GM19397 (cell line): ENCODE data around the gene KCND2.
"Not testable (repeated sequence)": the region's sequence is repeated elsewhere in the genome, so short reads cannot be mapped to it uniquely, and the experiment has no call there.

Source experiments
- ATAC-seq: cut with Tn5 transposase; IDR thresholded peaks from one replicate; pipeline ENCODE4 v1.9.1; 2021; ENCODE audit warnings: mild to moderate bottlenecking, moderate library complexity; ENCODE audit not compliant: unreplicated experiment

The KCND2 gene

DNA sequence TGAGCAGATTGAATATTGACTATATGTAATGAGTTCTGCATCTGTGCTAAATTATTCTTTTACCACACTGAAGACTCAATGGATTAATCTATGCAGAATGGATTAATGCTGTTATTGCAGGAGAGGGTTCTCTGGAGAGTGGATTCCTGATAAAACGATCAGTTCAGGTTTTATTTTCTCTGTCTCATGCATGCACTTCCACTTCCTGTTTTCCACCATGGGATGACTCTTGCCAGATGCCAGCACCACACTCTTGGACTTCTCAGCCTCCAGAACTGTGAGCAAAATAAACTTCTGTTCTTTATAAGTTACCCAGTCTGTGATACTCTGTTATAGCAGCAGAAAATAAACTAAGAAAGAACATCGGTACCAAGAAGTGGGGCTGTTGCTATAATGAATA, 207.5 kb downstream of the KCND2 start:
- no peak for ATAC-seq

DNA sequence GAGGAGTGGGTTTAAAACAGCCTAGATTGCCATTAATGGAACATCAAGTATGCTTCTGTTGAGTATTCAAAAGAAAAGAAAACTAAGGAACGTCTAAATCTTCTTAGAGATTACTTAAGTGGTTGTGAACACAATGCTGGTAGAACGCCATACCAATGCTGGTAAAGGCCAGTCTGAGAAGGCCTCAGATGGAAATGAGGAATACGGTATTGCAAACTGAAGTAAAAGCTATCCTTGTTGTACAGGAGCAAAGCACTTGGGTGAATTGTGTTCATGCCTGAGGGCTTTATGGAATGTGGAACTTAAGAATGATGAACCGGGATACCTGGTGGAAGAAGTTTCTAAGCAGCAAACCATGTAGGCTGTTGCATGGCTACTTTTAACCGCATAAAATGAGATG, 208.0 kb downstream of the KCND2 start:
- ATAC-seq = no peak

DNA sequence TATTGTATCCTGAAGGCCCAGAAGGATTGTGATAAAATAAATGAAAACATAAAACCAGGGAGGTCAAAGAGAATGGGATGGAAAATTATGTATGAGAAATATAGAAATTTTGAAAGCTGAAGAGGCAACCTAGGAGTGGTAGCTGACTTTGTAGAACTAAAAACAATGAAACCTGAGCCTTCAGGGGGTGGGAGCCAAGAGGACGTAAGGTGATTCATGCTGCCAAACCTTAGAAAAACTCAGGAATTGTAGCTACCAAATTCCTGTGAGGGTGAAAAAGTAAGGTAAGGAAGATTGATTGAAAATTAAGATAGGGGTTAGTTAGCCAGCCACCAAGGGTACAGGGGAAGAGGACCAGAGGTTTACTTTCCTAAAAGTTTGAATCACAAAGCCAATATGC, 213.2 kb downstream of the KCND2 start:
- ATAC-seq = no peak

DNA sequence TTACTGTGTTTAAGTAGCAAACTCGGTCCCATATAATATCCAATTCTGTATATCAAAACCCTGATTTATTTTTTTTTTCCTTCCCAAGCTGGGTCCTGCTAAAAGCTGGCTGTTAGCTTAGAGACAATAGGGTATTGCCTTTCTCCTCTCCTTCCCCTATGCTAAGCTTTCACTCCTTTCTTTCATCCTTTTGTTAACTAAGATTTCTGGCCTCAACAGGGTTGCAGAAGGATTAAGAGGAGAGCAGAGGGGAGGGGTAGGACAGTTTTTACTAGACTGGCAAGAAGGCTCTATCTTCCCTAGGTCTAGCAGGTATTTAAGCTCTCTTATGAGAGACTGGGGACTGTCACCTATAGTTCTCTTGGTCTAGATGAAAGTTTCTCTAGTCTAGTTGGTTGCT, 229.2 kb downstream of the KCND2 start:
- no peak for ATAC-seq

DNA sequence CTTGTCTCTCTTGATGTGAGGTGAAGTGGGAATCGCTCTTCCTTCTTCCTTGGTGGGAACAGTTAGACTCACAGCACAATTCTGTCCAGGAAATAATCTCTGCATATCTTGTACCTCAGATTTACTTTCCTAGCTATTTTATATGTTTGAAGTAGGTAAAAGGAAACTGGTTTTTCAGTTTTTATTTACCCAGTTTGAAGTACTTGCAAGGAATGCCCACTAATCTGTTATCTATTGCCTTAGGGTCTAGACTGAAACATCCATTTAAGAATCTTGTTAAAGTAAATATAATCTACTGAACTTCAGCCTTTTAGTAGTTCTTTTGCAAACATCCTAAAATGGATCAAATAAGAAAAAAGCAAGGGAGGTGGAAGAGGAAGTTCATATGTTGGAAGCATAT, 229.8 kb downstream of the KCND2 start:
- ATAC-seq = no peak

DNA sequence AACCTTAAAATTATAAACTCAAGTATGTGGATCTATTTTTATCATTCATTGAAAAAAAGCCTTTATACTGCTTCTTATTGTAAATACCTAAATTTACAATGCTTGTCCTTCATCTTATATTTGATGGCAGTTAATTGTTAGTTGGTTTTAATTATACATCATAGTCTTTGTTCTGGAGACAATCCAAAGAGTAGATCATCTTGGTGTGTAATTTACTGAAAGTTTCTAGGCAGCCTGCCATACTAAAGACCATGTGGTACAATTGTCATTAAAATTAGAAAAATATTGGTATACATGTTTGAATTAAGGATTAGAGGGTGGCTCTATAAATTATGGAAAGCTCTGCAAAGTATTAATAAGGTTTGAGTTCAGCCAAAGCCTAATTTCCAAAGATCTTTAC, 231.4 kb downstream of the KCND2 start:
- ATAC-seq = no peak

DNA sequence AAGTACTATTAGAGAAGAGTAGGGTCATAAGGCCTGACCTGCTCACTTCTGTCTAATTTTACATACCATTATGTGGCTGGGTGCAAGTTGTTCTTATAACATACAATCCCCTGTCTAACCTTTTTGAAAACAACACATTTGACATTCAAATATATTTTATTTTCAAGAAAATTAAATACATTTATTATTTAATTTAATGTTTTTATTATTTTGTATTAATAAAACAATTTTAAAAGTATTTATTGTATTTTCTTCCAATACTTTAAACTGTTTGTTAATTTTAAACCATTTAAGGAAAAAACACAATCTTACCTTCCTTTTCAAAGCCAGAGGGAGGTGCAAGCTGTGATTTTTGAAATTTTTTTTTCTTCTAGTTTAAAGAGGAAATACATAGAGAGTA, 232.8 kb downstream of the KCND2 start:
- ATAC-seq = no peak

DNA sequence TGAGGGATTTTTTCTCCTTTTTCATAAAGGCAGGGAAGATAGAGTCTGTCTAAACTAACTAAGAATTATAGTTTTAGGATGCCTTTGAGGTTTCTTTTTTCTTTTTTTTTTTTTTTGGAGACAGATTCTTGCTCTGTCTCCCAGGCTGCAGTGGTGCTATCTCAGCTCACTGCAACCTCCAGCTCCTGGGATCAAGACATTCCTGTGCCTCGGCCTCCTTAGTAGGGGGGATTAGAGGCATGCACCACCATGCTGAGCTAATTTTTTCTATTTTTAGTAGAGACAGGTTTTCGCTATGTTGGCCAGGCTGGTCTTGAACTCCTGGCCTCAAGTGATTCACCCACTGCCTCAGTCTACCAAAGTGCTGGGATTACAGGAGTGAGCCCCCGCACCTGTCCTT, 239.7 kb downstream of the KCND2 start:
- ATAC-seq = no peak

DNA sequence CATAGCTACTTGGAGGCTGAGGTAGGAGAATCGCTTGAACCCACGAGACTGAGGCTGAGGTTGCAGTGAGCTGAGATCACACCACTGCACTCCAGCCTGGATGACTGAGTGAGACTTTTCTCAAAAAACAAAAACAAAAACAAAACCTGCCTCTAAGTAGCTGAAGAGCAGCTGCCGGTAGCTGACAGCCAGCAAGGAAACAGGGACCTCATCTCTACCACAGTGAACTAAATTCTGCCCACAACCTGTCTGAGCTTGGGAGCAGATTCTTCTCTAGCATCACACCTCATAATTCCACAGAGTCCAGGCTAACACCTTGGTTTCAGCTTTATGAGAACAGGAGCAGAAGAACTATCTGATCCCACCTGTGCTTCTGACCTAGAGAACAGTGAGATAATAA, 246.2 kb downstream of the KCND2 start:
- ATAC-seq = no peak

DNA sequence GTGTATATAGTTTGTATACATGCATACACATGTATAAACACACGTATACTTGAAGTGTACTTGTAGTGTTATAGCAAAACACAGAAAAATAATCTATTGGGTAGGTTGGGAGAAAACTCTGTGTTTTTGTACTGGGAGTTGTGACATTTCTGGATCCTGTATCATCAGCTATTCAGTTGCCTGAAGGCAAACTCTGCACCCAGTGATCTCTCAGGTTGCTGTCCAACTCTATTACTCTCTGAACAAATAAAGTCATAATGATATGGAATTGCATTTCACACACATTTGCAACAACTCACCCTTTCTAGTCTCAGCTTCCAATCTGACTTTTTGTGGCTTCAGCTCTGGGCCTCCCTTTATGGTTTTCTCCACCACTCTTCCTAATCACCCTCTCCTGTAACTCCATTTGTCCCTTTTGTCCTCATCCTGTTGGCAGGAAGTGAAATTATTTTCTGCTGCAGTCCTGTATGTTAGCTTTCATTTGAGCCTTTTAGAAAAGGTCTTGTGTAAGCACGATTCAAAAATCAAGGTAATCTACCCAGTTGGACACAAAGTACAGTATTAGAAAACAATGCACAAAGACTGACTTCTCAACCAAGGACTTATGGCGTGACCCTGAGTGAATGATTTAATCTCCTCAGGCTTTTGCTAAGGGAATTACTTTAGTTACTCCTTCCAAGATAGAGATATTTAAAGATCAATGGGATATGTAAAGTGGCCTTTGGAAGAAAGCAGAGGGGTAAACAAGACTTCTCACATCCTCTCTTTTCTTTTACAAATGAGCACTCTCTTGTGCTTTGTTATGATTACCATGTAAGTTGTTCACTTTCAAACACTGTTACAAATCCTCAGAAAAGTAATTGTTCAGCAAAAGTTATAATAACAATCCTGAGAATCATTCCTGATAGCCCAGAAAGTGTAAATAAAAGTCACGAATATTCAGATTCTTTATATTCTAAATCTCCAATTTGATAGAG, 249.1 kb downstream of the KCND2 start:
- no peak for ATAC-seq

DNA sequence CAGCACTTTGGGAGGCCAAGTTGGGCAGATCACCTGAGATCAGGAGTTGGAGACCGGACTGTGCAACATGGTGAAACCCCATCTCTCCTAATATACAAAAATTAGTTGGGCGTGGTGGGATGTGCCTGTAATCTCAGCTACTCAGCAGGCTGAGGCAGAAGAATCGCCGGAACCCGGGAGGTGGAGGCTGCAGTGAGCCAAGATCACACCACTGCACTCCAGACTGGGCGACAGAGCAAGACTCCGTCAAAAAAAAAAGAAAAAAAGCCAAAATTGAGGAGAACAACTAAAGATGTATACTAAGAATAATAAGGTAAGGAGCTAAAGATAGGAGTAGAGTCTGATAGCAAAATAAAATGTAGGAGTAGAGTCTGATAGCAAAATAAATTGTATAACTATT, 251.0 kb downstream of the KCND2 start:
- ATAC-seq = no peak

DNA sequence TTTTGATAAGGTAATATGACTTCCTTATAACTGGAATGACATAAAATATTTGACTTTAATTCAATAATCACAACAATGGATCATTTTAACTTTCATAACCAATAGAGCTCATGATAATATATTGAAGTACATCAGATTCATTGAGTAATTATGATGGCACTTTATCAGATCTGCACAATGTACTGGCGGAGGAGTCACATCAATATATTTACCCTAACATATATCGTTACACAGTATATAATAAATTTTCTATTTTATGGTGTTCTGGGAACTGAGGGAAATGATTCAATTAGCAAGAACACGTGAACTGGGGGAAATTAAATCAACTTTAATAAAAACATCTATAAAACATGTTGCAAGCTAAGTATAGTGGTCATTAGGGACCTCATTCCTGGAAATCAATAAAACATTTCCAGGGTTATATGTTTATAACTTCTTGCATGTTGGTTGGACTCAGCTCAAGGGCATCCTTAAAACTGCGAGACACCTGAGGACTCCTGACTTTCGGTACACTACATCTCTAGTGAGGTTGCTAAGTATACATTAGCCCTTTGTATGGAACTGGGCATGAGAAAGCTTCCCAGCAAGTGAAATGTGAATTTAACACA, 254.0 kb downstream of the KCND2 start:
- ATAC-seq = no peak

DNA sequence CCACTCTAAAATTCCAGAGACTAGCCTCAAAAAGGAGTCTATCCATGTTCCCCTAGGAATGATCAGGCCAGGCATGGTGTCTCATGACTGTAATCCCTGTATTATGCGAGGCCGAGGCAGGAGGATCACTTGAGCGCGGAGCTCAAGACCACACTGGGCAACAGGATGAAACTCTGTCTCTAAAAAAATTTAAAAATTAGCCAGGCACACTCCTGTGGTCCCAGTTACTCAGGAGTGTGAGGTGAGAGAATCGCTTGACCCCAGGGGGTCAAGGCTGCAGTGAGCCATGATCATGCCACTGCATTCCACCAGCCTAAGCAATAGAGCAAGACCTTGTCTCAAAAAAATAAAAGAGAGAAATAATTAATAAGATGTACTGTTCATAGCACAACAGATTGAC, 256.8 kb downstream of the KCND2 start:
- no peak for ATAC-seq

DNA sequence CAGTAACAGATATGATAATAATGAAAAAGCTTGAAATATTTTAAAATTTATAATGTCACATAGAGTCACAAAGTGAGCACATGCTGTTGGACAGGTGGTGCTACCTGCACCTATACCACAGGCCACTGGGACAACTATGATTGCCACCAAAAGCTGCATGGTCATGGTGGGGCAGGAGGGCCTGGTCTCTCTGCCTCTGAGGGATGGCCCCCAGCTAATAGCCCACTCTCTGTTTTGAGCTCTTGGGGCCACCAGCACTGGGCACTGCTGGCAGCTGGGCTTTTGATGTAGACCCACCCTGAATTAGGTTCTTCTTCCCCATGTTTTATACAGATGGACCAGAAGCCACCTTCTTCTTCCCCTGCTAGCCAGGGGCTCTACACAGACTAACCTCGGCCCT, 265.4 kb downstream of the KCND2 start:
- no peak for ATAC-seq

DNA sequence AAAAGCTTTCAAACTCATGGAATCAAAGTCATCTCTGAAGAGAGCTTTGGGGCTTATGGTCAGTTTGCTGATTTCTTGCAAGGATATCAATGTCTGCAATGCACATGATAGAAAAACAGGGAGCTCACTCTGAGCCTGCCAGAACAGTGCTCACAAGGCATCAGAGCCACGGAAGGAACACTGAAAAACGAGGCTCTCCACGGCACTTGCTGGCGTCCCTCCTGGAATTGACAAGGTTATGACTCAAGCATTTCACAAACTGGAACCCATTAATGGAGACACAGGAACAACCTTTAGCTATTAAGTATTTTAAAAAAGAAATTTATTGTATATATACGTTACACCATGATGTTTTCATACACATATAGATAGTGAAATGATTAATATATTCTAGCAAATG, 266.3 kb downstream of the KCND2 start:
- no peak for ATAC-seq

DNA sequence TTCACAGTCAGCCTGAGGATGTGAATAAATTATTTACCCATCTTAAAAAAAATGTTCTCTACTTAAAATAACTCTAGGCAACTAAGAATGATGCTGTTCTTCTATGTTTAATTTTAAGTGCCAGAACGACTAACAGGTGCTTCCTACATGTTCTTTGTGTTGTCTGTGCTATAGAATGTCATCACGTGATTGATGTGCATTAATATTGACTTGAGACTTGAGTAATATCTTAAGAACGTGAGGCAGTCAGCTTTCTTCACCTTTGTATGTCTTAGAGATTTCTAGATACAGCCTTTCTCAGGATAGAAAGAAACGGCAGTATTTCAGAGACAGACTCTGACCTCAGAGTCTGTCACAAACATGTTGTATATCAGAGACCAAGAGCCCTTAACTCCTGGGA, 274.6 kb downstream of the KCND2 start:
- no peak for ATAC-seq

DNA sequence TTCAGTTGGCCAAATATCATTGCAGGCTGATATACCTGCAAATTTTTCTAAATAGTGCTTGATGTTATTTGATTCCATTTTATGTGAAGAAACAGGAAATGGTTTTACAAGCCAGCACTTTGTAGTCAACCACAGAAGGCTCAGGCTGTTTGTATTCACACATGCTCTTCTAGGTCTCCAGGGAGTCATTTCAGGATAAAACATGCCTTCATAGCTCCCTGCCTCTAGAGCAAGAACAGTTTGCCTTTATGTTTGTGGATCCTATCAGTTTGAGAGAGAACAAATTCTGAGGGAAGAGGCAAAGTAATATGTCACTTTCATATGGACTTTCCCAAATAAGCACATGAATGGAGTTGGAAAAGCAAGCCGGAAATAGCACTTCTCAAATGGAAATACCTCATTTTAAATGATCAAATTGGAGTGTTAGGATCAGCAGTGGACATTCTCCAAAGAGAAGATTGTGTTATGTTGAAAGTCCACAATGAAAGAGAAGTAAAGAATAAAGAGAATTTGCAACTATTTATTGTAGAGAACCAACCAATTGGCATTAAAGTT, 277.6 kb downstream of the KCND2 start:
- no peak for ATAC-seq

DNA sequence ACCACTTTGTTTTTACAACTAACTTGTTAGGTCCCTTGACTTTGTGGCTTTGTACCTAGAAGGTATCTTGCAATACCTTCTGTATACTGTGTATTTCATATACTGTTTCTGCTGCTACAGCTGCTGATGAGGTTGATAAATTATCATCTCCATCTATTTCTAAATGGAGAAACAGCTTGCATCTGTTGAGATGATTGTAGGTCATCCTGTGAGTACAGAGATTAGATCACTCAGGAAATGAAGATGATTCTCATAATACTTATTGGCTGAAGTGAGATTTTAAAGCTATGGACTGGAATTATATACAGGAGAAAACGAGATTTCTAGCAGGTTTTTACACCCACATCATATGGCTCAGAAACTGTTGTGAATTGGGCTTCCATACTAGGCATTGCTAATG, 280.5 kb downstream of the KCND2 start:
- no peak for ATAC-seq

DNA sequence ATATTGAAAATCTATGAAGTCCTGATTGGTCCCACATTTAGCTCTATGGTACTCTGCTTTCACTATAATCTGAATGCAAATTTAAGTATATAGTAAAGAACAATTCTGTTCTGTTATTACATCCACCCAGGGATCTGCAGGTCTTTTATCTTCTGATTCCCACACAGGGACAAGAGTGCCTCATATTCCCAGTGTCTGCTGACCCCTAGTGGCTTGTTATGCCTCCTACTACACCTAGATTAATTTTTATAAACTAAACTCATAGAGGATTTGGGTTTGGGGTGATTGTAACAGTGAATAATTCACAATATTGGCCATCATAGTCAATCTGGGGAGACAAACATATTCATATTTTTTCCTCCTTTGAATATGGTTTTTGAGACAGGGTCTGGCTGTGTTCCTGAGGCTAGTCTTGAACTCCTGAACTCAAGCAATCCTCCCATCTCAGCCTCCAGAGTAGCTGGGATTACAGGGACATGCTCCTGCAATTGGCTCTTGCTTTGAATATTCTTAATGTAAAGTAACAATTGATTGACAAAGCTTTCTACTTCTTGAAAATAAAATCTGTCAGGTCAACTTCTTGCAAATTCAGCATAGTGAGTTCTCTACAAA, 282.1 kb downstream of the KCND2 start:
- peak; percentile 66 for ATAC-seq

DNA sequence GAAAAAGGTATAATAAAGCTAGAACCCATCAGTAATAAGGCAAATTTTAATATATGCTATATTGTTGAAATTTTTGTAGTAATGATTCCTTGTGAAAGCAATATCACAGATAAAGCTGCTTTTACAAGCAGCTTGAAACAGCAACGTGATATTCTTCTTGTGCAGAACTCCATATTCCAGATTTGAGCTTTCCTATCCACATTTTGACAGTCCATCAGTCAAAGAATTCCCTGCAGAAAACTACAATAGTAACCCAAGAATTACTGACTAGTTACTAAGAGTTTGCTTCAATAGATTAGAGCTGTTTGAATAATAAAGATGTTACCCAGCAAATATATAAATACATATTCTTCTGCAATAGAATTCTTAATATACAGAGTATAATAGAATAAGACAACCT, 291.2 kb downstream of the KCND2 start:
- no peak for ATAC-seq

DNA sequence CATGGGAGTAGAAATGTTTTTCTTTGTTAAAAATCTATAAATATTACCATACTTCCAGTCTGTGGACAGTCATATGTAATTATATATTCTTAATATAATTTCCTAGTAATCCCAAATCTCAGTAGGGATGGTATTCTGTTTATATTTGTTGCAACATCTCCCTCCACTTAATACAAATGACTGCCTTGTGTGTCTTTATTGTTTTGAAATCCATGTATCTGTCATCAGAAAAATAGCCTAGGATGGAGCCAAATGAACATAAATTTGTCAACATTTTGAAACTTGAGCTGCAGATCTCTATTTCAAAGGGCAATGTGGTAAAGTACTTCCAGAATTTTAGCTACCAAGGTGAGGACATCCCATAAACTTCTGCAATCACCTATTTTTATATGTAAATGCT, 294.2 kb downstream of the KCND2 start:
- no peak for ATAC-seq

DNA sequence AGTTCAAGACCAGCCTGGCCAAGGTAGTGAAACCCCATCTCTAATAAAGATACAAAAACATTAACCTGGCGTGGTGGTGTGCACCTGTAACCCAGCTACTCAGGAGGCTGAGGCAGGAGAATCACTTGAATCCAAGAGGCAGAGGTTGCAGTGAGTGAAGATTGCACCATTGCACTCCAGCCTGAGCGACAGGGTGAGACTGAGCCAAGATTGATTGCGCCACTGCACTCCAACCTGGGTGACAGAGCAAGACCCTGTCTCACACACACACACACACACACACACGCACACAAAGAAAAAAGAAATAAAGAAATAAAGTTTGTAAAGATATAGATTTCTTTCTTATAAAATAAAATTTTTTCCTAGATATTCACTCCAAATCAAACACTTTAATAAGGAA, 305.7 kb downstream of the KCND2 start:
- ATAC-seq = not testable (repeated sequence)
